Heart left ventricle (tissue), 16 donors: ENCODE data around the gene BRSK2. TPM values are rescaled to one million over a fixed set of nuclear protein-coding genes. Genes with fewer than 3 reads are reported as not detected.
"Not testable (repeated sequence)": the region's sequence is repeated elsewhere in the genome, so short reads cannot be mapped to it uniquely, and the experiment has no call there.

Experiments used
- ATAC-seq, 4 donors: fragments of 200-7000 bp; cut with Tn5 transposase; one replicate each; pipeline ENCODE4 v1.9.1; 2020 to 2022; ENCODE audit warnings: moderate library complexity in 4 of 4, mild to moderate bottlenecking in 3 of 4, moderate number of reproducible peaks in 1 of 4
- DNase-seq, 5 donors: peaks; one replicate each; pipeline ENCODE4 v3.0.0-alpha.2; 2020
- H3K27ac ChIP-seq, 12 donors: fragments of 200-600 bp; sonication (generic) in 4 of 12; one replicate each; pipeline versions ENCODE4 v1.5.0 to v1.8.0; 2016 to 2022; ENCODE audit warnings: mild to moderate bottlenecking in 2 of 12
- H3K27me3 ChIP-seq, 9 donors: fragments of 200-600 bp; sonication (generic) in 2 of 9; one replicate each; pipeline versions ENCODE4 v1.5.1 to v1.8.0; 2016 to 2022; ENCODE audit warnings: mild to moderate bottlenecking in 3 of 9
- H3K36me3 ChIP-seq, 9 donors: fragments of 200-600 bp; sonication (generic) in 2 of 9; one replicate each; pipeline versions ENCODE4 v1.5.0 to v1.8.0; 2018 to 2022; ENCODE audit warnings: mild to moderate bottlenecking in 2 of 9
- H3K4me1 ChIP-seq, 12 donors: fragments of 200-600 bp; sonication (generic) in 4 of 12; one replicate each; pipeline versions ENCODE4 v1.5.0 to v1.8.0; 2016 to 2022; ENCODE audit warnings: mild to moderate bottlenecking in 3 of 12
- H3K4me3 ChIP-seq, 12 donors: fragments of 200-600 bp; sonication (generic) in 4 of 12; one replicate each; pipeline versions ENCODE4 v1.5.0 to v1.8.0; 2017 to 2022; ENCODE audit warnings: mild to moderate bottlenecking in 9 of 12, moderate library complexity in 4 of 12
- H3K9me3 ChIP-seq, 12 donors: fragments of 200-600 bp; sonication (generic) in 4 of 12; one replicate each; pipeline versions ENCODE4 v1.5.0 to v1.8.0; 2016 to 2022; ENCODE audit warnings: mild to moderate bottlenecking in 1 of 12
- POLR2A ChIP-seq, 2 donors: fragments of 450-650 bp; IDR thresholded peaks; one replicate each; pipeline ENCODE4 v1.6.1; 2017; ENCODE audit warnings: antibody characterized with exemption in 2 of 2, mild to moderate bottlenecking in 2 of 2, moderate library complexity in 2 of 2
- WGBS, 4 donors: extraction: QIAGEN DNeasy Blood & Tissue Kit in 2 of 4; methylation state at CpG; one replicate each; pipeline versions ENCODE4 v1.1.5 to v1.1.7; 2013 to 2018; 5-methylcytosine and 5-hydroxymethylcytosine counted together
- intact Hi-C, 10 donors: fragments of 100-400 bp; cut with DNase I; formaldehyde crosslinking; loops; one replicate each; pipeline versions ENCODE4 v1.11.1 to v1.14.2; 2022
- polyA plus RNA-seq, 2 donors: library from polyadenylated mRNA; stranded (reverse); fragments of 200-250 nt; gene quantifications; one replicate each; pipeline ENCODE4 v1.2.3, GENCODE V29; 2013
- total RNA-seq, 9 donors: library from RNA; depleted of rRNA in 2 of 9; stranded (reverse); fragments of >200 nt in 2 of 9; fragmentation: NEBNext Ultra II Directional in 3 of 9; extraction: Animal tissue kit (Norgen Biotek cat#: 25700) in 3 of 9; gene quantifications; one replicate each; pipeline versions ENCODE4 v1.1.0 to v1.2.4, GENCODE V29; 2016 to 2023
- TF ChIP-seq, protein P1 (sequence below), 12 donors: fragments of 200-600 bp; sonication (generic) in 4 of 12; IDR thresholded peaks; one replicate each; pipeline versions ENCODE4 v1.5.0 to v1.8.0; 2018 to 2022; ENCODE audit warnings: antibody characterized with exemption in 12 of 12, mild to moderate bottlenecking in 5 of 12
- donor health status: ischemic (EF 13 %, LVEDD 7.1; RV severe dilation, severe dysfunction).
- donor health status: healthy with polysubstance abuse.
- donor health status: DM: no; HTN: yes; CAD: no.
- donor health status: DM: no; HTN: no; CAD: no.
- donor health status: ischemic (EF 25% LVEDD 6.9; RV normal size, moderate dysfunction).
- donor health status: ischemic (EF 25% LVEDD 5.7; RV mildly dilated, moderate dysfunction).
- donor health status: healthy.
- donor health status: DM: yes; HTN: yes; CAD: no.
- donor health status: ischemic (EF 35%, LVEDD 5.7; RV mildly dilated, moderate dysfunction).
- donor health status: nonischemic (EF 11% LVEDD 7.7; RV severe dilation, severe dysfunction).
- donor health status: DM: yes; HTN: yes; CAD: no.
- donor health status: PGD.
- donor health status: ischemic (EF 29% LVEDD 5.4; RV normal size, mild dysfunction).
- donor health status: nonischemic (EF 23%, LVEDD 6.1; RV moderate dilation, normal function).

The BRSK2 gene
- total and polyA plus RNA-seq, 11 donors, result 0.16 to 1.3 (median 0.61) TPM; not detected in 1

DNA sequence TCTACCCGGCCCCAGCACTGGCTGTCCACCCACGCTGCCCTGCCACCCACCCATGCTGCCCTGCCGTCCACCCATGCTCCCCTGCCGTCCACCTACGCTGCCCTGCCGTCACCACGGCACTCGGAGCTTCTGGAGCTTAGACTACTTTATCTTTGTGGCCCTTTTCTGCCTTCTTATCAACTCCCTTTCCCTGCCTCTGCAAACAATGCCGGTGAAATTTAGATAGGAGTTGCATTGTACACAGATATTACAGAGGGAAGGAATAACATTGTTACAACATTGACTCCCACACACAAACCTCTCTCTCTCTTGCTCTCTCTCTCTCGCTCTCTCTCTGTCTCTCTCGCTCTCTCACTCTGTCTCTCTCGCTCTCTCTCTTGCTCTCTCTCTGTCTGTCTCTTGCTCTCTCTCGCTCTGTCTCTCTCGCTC, 33.7 kb upstream of the BRSK2 start:
- intact Hi-C loops, result no loop called here

DNA sequence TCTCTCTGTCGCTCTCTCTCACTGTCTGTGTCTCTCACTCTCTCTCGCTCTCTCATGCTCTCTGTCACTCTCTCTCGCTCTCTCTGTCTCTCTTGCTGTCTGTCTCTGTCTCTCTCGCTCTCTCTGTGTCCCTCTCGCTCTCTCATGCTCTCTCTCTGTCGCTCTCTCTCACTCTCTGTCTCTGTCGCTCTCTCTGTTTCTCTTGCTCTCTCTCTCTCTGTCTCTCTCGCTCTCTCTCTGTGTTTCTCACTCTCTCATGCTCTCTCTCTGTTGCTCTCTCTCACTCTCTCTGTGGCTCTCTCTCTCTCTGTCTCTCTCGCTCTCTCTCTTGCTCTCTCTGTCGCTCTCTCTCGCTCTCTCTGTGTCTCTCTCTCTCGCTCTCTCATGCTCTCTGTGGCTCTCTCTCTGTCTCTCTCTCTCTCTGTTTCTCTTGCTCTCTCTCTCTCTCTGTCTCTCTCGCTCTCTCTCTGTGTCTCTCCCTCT, 33.2 kb upstream of the BRSK2 start:
- intact Hi-C loops, result no loop called here
- H3K36me3 ChIP-seq, result no peaks in the 10 kb centered on the region
- H3K27me3 ChIP-seq, result peaks cover 0 to 8% (median 0%) of the 10 kb centered on the region in 9 donors
- H3K4me3 ChIP-seq, result no peak overlapping the region
- no peak for DNase-seq
- H3K27ac ChIP-seq, result no peak overlapping the region
- WGBS, 4 donors, result 86 to 88% (median 87%) methylated on average over 13 of the region's 13 CpGs
- TF ChIP-seq, protein P1, sequence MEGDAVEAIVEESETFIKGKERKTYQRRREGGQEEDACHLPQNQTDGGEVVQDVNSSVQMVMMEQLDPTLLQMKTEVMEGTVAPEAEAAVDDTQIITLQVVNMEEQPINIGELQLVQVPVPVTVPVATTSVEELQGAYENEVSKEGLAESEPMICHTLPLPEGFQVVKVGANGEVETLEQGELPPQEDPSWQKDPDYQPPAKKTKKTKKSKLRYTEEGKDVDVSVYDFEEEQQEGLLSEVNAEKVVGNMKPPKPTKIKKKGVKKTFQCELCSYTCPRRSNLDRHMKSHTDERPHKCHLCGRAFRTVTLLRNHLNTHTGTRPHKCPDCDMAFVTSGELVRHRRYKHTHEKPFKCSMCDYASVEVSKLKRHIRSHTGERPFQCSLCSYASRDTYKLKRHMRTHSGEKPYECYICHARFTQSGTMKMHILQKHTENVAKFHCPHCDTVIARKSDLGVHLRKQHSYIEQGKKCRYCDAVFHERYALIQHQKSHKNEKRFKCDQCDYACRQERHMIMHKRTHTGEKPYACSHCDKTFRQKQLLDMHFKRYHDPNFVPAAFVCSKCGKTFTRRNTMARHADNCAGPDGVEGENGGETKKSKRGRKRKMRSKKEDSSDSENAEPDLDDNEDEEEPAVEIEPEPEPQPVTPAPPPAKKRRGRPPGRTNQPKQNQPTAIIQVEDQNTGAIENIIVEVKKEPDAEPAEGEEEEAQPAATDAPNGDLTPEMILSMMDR (IDR thresholded peaks at IDR 0.05), result no peak
- TF ChIP-seq POLR2A (IDR thresholded peaks at IDR 0.05), result no peak
- ATAC-seq, result no peak
- H3K9me3 ChIP-seq, result no peaks in the 10 kb centered on the region
- peaks cover 0 to 5% (median 0%) of the 10 kb centered on the region in 12 donors for H3K4me1 ChIP-seq

More for the DNA sequence above, 33.7 kb upstream of the BRSK2 start:
- Histone ChIP-seq H3K4me3 (no peak overlapping the region), H3K4me1 (peaks cover 0 to 5% (median 0%) of the 10 kb centered on the region in 12 donors), H3K9me3 (no peaks in the 10 kb centered on the region), H3K27me3 (peaks cover 0 to 8% (median 0%) of the 10 kb centered on the region in 9 donors), H3K27ac (no peak overlapping the region), H3K36me3 (no peaks in the 10 kb centered on the region)
- WGBS, 4 donors, result 34 to 45% (median 37%) methylated on average over 14 of the region's 14 CpGs
- no peak for DNase-seq
- TF ChIP-seq, protein P1 (IDR thresholded peaks at IDR 0.05), result no peak
- no peak for TF ChIP-seq POLR2A (IDR thresholded peaks at IDR 0.05)
- no peak for ATAC-seq

DNA sequence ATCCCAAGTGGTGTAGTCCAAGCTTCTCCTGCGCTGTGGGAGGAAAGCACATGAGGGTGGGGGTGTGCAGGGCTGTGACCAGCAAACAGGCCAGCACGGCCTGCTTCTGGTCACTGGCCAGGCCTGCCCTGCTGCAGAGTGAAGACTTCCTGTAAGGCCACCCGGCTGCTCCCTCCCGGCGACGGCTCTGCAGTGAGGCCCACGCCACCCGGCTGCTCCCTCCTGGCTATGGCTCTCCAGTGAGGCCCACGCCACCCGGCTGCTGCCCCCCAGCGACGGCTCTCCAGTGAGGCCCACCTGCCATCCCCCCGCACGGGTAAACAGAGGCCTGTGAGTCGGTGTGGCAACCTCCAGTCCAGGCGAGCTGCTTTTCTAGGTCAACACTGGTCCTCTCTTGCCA, 31.4 kb upstream of the BRSK2 start:
- DNase-seq (peak in 2 of 5 donors; percentile 51 to 53), ATAC-seq (peak in 3 of 4 donors; percentile 58 to 80 (median 77))
- TF ChIP-seq POLR2A (IDR thresholded peaks at IDR 0.05), result no peak
- TF ChIP-seq, protein P1 (IDR thresholded peaks at IDR 0.05), result peak in 2 of 12 donors; percentile 6 to 12
- Histone ChIP-seq H3K36me3 (no peaks in the 10 kb centered on the region), H3K9me3 (no peaks in the 10 kb centered on the region), H3K4me3 (no peak overlapping the region), H3K27me3 (peaks cover 0 to 7% (median 0%) of the 10 kb centered on the region in 9 donors), H3K4me1 (peaks cover 0 to 5% (median 0%) of the 10 kb centered on the region in 12 donors), H3K27ac (no peak overlapping the region)
- intact Hi-C loops, result no loop called here
- 40 to 56% (median 47%) methylated on average over 3 to 16 of the region's 16 CpGs for WGBS, 4 donors

DNA sequence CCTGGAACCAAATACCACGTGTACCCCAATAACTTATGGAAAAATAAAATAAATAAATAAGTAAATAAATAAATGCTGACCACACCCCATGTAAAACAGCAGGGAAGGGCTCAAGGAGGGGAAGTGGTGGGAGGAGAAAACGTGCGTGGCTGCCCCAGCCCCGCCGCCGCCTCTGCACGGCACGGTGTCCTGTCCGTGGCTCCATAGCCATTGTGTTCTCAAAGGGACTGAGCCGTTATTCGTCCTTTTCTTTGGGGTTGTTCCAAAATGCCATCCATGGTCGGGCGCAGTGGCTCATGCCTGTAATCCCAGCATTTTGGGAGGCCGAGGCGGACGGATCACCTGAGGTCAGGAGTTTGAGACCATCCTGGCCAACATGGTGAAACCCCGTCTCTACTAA, 30.8 kb upstream of the BRSK2 start:
- H3K36me3 ChIP-seq, intact Hi-C loops, H3K4me3 ChIP-seq, DNase-seq, H3K27me3 ChIP-seq, H3K27ac ChIP-seq, H3K9me3 ChIP-seq, H3K4me1 ChIP-seq, ATAC-seq: not testable (repeated sequence)
- WGBS, 4 donors, result 88 to 93% (median 90%) methylated on average over 17 of the region's 17 CpGs

DNA sequence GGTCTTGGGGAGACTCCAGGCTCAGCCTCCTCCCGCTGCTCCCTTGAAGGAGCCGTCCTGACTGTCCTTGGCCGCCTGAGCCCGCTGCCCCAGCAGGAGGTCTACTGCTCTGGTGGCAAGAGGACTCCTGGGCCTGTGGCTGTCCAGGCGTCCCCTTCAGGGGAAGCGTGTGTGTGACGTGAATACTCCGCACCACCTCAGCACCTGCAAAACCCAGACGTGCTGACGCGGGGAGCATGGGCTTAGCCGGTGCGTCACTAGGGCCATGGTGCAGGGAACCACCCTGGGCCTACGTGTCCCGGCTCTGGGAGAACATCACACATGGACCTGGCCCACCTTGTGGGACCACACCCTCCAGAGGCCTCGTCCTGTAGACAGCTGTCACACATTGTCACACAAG, 30.2 kb upstream of the BRSK2 start:
- H3K4me1 ChIP-seq, result peaks cover 0 to 5% (median 0%) of the 10 kb centered on the region in 12 donors
- intact Hi-C loops, result no loop called here
- peaks cover 0 to 2% (median 0%) of the 10 kb centered on the region in 9 donors for H3K27me3 ChIP-seq
- peaks cover 0 to 11% (median 2%) of the 10 kb centered on the region in 12 donors for H3K9me3 ChIP-seq
- no peaks in the 10 kb centered on the region for H3K36me3 ChIP-seq
- ATAC-seq, result no peak
- 82 to 88% (median 87%) methylated on average over 7 to 16 of the region's 16 CpGs for WGBS, 4 donors
- DNase-seq, result no peak
- no peak overlapping the region for H3K27ac ChIP-seq
- H3K4me3 ChIP-seq, result no peak overlapping the region
- TF ChIP-seq, protein P1 (IDR thresholded peaks at IDR 0.05), result no peak
- TF ChIP-seq POLR2A (IDR thresholded peaks at IDR 0.05), result no peak
